ENCODE data around the gene TRNP1. TPM values are rescaled to one million over a fixed set of nuclear protein-coding genes. Genes with fewer than 3 reads are reported as not detected.

Gene TRNP1
- total RNA-seq, 1 donor from 2014 or later: 2.0 TPM

DNA sequence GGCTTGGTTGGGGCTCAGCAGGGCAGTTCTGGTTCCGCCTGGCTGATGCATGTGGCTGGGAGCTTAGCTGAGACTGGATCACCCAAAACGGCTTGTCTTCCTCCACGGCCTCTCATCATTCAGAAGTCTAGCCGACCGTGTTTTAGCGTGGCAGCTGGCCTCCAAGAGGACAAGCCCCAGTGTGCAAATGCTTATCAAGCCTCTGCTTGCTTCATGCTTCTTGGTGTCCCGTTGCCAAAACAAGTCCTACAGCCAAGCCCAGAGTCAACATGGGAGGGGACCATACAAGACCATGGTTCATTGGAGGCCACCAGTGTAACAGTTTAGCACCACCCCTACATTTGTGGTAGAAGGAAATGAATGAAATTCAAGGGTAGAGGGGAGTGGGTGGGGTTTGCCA, 22.7 kb upstream of the TRNP1 start:
- Mint-ChIP-seq H3K4me3 (no peak overlapping the region), H3K27ac (peak overlapping the region; percentile 37)

GRCh38 chr1:26971590-26971989, 21.9 kb upstream of the TRNP1 start:
- Histone ChIP-seq H3K79me2 (ENCODE audit: low read depth) (no peaks in the 10 kb centered on the region), H3K4me2 (no peak overlapping the region), H3K27ac (no peak overlapping the region), H4K20me1 (ENCODE audit: low read depth) (no peaks in the 10 kb centered on the region), H3K4me3 (no peak overlapping the region), H3F3A (ENCODE audit: low read depth) (no peaks in the 10 kb centered on the region), H2AFZ (replicated peaks) (no peak overlapping the region), H3K4me1 (no peaks in the 10 kb centered on the region), H3K9me3 (ENCODE audit: low read depth) (no peaks in the 10 kb centered on the region), H3K36me3 (no peaks in the 10 kb centered on the region), H3K27me3 (no peaks in the 10 kb centered on the region), H3K9ac (no peak overlapping the region)
- Mint-ChIP-seq H3K27me3 (ENCODE audit: insufficient read depth, low read depth) (peaks cover 15% of the 10 kb centered on the region), H3K4me3 (no peak overlapping the region), H3K36me3 (no peaks in the 10 kb centered on the region), H3K9me3 (no peaks in the 10 kb centered on the region), H3K27ac (no peak overlapping the region), H3K4me1 (peaks cover 10% of the 10 kb centered on the region)
- TF ChIP-seq CTCF (IDR thresholded peaks at IDR 0.05): no peak
- TF ChIP-seq EZH2phosphoT487 (IDR thresholded peaks at IDR 0.05): no peak
- TF ChIP-seq EZH2 (IDR thresholded peaks at IDR 0.05): no peak
- no peak for DNase-seq (ENCODE audit: low spot score)

More for the DNA sequence above, 22.7 kb upstream of the TRNP1 start:
- TF ChIP-seq CTCF (IDR thresholded peaks at IDR 0.05): no peak
- no peak for TF ChIP-seq EZH2phosphoT487 (IDR thresholded peaks at IDR 0.05)
- TF ChIP-seq EZH2 (IDR thresholded peaks at IDR 0.05): no peak
- DNase-seq (ENCODE audit: low spot score): no peak
- Mint-ChIP-seq H3K4me1 (peaks cover 10% of the 10 kb centered on the region), H3K9me3 (no peaks in the 10 kb centered on the region), H3K36me3 (no peaks in the 10 kb centered on the region), H3K27me3 (ENCODE audit: insufficient read depth, low read depth) (peaks cover 15% of the 10 kb centered on the region)
- no peaks in the 10 kb centered on the region for H3F3A ChIP-seq (ENCODE audit: low read depth)
- H3K4me2 ChIP-seq: no peak overlapping the region
- no peak overlapping the region for H3K27ac ChIP-seq
- H3K9me3 ChIP-seq (ENCODE audit: low read depth): no peaks in the 10 kb centered on the region
- H3K4me3 ChIP-seq: no peak overlapping the region
- no peak overlapping the region for H2AFZ ChIP-seq (replicated peaks)
- no peaks in the 10 kb centered on the region for H3K4me1 ChIP-seq
- no peak overlapping the region for H3K9ac ChIP-seq
- no peaks in the 10 kb centered on the region for H3K36me3 ChIP-seq
- no peaks in the 10 kb centered on the region for H4K20me1 ChIP-seq (ENCODE audit: low read depth)
- no peaks in the 10 kb centered on the region for H3K79me2 ChIP-seq (ENCODE audit: low read depth)
- no peaks in the 10 kb centered on the region for H3K27me3 ChIP-seq

GRCh38 chr1:26972390-26972789, 21.1 kb upstream of the TRNP1 start:
- no peak overlapping the region for H3K27ac ChIP-seq
- no peak overlapping the region for H3K4me3 Mint-ChIP-seq
- H3K79me2 ChIP-seq (ENCODE audit: low read depth): no peaks in the 10 kb centered on the region
- no peak overlapping the region for H3K9ac ChIP-seq
- DNase-seq (ENCODE audit: low spot score): no peak
- no peaks in the 10 kb centered on the region for H3K27me3 ChIP-seq
- H3K4me1 Mint-ChIP-seq: peaks cover 10% of the 10 kb centered on the region
- H3K36me3 Mint-ChIP-seq: no peaks in the 10 kb centered on the region
- H3K27ac Mint-ChIP-seq: no peak overlapping the region
- no peaks in the 10 kb centered on the region for H3K4me1 ChIP-seq
- H3K4me2 ChIP-seq: no peak overlapping the region
- peaks cover 15% of the 10 kb centered on the region for H3K27me3 Mint-ChIP-seq (ENCODE audit: insufficient read depth, low read depth)
- TF ChIP-seq EZH2phosphoT487 (IDR thresholded peaks at IDR 0.05) (no peak), EZH2 (IDR thresholded peaks at IDR 0.05) (no peak), CTCF (IDR thresholded peaks at IDR 0.05) (no peak)
- no peaks in the 10 kb centered on the region for H3K36me3 ChIP-seq
- H3K9me3 Mint-ChIP-seq: no peaks in the 10 kb centered on the region
- no peaks in the 10 kb centered on the region for H4K20me1 ChIP-seq (ENCODE audit: low read depth)
- no peak overlapping the region for H3K4me3 ChIP-seq
- H3F3A ChIP-seq (ENCODE audit: low read depth): no peaks in the 10 kb centered on the region
- no peaks in the 10 kb centered on the region for H3K9me3 ChIP-seq (ENCODE audit: low read depth)
- no peak overlapping the region for H2AFZ ChIP-seq (replicated peaks)

Data from neural progenitor cell (in vitro differentiated cells).